HG02885 (cell line): ENCODE results near the gene SCGB1A1.

Source experiments
- ATAC-seq: cut with Tn5 transposase; IDR thresholded peaks from one replicate; pipeline ENCODE4 v1.9.1; 2021; ENCODE audit warnings: mild to moderate bottlenecking; ENCODE audit not compliant: unreplicated experiment, poor library complexity

The SCGB1A1 gene

DNA sequence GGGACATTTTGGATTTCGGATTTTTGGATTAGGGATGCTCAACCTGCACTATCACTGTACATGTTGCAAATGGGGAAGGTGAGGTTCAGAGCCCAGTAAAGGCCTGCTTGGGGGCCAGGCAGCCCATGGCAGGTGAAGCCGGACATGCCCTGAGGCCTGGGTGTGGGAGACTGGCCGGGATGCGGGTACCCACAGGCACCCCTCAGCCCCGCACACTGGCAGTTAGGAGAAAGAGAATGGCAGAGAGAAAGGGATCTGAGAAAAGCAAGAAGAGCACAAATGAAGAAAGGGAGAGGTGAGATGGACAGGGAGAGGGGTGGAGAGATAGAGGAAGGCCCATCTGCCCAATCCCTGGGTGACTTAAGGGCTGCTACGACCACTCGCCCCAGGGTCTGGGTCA, 52.8 kb downstream of the SCGB1A1 start:
- ATAC-seq: no peak

DNA sequence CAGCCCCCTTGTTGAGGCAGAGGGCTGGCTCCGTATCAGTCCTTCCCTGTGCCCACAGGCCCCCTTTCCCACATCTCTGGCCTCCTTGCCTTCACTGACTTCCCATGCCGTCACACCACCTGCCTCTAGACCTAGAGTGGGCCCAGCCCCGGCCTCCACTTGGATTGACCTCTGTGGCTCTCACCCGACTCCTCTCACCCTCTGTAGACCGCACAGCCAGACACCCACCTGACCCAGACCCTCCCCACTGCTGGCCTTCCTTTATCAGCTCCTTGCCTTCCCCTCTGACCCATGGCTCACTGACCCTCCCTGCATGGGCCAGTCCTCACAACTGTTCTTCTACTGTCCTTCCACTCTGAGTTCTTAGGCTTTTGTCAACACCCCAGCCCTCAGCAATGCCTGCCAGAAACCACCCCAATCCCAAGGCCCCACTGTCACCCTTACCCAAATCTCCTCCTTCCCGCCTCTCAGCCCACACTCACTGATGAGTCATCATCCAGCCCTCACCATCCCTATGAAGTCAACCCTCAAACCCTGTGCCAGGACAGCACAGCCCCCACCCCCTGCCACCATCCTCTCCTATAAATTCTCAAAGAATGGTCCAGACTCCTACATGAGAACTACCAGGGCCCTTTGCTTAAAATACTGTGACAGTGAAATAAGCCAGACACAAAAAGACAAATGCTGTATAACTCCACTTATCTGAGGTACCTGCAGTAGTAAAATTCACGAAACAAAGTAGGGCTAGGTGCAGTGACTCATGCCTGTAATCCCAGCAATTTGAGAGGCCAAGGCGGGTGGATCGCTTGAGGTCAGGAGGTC, 53.4 kb downstream of the SCGB1A1 start:
- no peak for ATAC-seq
